Measurements from ENCODE around the gene RAB39B. TPM values are rescaled to one million over a fixed set of nuclear protein-coding genes. Genes with fewer than 3 reads are reported as not detected.
"Not testable (repeated sequence)": the region's sequence is repeated elsewhere in the genome, so short reads cannot be mapped to it uniquely, and the experiment has no call there.

Gene RAB39B, protein sequence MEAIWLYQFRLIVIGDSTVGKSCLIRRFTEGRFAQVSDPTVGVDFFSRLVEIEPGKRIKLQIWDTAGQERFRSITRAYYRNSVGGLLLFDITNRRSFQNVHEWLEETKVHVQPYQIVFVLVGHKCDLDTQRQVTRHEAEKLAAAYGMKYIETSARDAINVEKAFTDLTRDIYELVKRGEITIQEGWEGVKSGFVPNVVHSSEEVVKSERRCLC
- 10 to 100 TPM in 1 of 2 donors, 1 to 10 TPM in 1; 8.3 to 13.4 TPM for total RNA-seq

DNA sequence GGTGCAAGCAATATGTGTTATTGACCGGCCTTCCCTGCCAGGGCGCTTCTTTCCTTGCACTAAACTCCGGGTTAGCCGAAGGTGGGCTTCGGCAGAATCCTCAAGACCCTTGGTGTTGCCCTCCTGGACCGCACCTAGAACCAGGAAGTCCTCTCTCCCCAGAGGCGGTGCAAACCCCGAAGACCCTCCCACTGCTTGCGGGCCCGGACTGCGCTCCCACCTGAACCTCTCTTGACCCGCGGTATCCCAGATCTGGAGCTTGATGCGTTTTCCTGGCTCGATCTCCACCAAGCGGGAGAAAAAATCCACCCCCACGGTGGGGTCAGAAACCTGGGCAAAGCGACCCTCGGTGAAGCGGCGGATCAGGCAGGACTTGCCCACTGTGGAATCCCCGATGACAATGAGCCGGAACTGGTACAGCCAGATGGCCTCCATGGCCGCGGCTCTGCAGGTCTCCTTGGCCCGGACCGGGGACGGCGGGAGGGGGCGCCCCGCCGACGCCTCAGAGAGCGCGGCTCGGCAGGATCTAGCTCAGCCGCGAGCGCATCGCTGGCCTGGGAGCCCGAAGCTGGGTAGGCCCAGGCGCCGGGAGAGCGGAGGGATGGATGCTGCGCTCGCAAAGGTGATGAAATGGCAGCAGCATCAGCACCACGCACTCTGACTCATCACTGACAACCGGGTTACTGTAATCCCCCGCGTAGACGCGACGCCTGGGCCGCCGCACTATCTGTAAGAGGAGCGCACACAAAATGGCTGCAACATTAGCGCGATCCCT, at the start of gene RAB39B:
Gene RAB39B (minus strand): TSS at position 638 of the 775 bp plus-strand sequence. CDS start 203 bp downstream, at position 435.
- peak; percentile 65 to 78 for DNase-seq (ENCODE audit: low spot score in 2 of 2)
- no peaks in the 10 kb centered on the region for H3K9me3 Mint-ChIP-seq
- H3K27ac Mint-ChIP-seq: peak within 1 kb of the TSS; percentile 82 to 90
- H3K36me3 Mint-ChIP-seq: peaks cover 4 to 11% of the 10 kb centered on the region in 2 donors
- ATAC-seq: peak; percentile 97 to 98

DNA sequence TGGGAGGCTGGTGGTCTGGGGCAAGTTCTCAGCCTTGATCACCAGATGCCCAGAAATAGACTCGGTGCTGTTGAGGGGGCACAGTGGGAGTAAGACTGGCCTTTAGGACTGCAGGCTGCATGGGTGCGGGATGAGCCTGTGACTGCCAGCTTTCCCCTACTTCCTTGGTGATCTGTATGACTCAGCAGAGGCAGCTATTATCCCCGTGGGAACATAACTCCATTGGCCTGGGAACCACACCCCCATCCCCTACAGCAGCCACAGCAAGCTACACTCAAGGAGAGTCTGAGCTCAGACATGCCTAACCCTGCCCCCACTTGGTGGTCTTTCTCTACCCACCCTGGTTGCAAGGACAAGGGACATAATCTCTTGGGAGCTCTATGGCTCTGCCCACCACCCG, 49.5 kb upstream of the RAB39B start:
- ATAC-seq: no peak
- Mint-ChIP-seq H3K9me3 (no peaks in the 10 kb centered on the region), H3K36me3 (no peaks in the 10 kb centered on the region)

DNA sequence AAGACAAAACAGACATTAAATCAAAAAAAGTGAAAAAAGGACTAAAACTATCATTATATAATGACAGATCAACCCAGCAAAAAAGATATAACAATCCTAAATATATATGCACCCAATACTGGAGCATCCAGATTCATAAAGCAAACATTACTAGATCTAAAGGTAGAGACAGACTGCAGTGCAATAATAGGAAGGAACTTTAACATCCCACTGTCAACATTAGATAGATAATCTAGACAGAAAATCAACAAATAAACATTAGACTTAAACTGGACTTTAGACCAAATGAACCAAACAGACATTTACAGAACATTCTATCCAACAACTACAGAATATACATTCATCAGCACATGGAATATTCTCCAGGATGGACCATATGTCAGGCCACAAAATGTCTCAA, 29.5 kb upstream of the RAB39B start:
- H3K9me3 Mint-ChIP-seq: no peaks in the 10 kb centered on the region
- no peak for DNase-seq (ENCODE audit: low spot score in 2 of 2)
- H3K36me3 Mint-ChIP-seq: no peaks in the 10 kb centered on the region
- ATAC-seq: no peak
- H3K27ac Mint-ChIP-seq: no peak overlapping the region

More for the DNA sequence above, 49.5 kb upstream of the RAB39B start:
- no peak overlapping the region for H3K27ac Mint-ChIP-seq
- no peak for DNase-seq (ENCODE audit: low spot score in 2 of 2)

DNA sequence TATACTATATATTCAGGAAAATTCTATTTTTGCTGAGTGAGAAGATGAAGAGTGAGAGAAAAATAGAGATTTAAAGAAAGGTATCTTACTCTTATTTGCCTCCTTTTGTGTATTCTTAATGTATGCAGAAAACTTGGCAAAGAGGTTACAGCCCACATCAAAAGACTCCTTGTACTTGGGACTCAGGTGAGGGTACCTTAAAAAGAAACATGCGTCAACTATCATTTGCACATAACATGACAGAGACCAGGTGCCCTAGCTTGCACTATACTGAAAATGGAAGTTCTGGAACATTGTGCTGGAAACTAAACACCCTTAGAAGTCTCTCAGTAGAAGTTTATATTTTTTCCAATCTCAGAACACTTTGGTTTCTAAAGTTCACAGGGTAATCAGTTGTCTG, 15.6 kb upstream of the RAB39B start:
- Mint-ChIP-seq H3K27ac (peak overlapping the region in 1 of 2 donors; percentile 54), H3K9me3 (no peaks in the 10 kb centered on the region), H3K36me3 (no peaks in the 10 kb centered on the region)
- ATAC-seq (peak in 1 of 2 donors; percentile 45), DNase-seq (ENCODE audit: low spot score in 2 of 2) (no peak)

DNA sequence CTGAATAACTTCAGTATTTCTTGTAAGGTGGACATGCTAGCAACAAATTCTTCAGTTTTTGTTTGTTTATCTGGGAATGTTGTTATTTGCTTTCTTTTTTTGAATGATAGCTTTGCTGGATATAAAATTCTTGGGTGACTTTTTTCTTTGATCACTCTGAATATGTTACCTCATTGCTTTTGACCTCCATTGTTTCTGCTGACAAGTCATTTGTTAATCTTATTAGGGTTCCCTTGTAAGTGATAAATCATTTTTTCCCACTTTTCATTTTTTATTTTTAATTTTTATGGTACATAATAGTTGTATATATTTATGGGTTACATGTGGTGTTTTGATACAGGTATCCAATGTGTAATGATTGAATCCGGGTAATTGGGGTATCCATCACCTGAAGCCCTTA, 6.7 kb upstream of the RAB39B start:
- DNase-seq (ENCODE audit: low spot score in 2 of 2): no peak
- Mint-ChIP-seq H3K9me3 (peaks cover 4 to 5% of the 10 kb centered on the region in 2 donors), H3K36me3 (no peaks in the 10 kb centered on the region), H3K27ac (no peak overlapping the region)
- no peak for ATAC-seq

DNA sequence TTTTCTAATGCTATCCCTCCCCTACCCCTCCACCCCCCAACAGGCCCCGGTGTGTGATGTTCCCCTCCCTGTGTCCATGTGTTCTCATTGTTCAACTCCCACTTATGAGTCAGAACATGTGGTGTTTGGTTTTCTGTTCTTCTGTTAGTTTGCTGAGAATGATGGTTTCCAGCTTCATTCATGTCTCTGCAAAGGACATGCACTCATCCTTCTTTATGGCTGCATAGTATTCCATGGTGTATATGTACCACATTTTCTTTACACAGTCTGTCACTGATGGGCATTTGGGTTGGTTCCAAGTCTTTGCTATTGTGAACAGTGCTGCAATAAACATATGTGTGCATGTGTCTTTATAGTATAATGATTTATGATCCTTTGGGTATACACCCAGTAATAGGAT, 3.7 kb upstream of the RAB39B start:
- not testable (repeated sequence) for ATAC-seq; H3K9me3 Mint-ChIP-seq; H3K36me3 Mint-ChIP-seq; H3K27ac Mint-ChIP-seq; DNase-seq (ENCODE audit: low spot score in 2 of 2)

DNA sequence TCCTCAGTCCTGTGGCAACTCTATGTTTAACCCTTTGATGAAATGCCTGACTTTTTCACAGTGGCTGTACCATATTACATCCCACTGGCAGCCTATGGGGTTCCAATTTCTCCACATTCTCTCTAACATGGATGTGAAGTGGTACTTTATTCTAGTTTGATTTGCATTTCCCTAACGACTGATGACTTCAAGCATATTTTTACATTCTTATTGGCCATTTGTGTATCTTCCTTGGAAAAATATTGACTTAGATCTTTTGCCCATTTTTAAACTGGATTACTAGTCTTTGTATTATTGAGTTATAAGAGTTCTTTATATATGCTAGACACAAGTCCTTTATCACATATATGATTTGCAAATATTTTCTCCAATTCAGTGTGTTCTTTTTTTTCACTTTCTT, 2.1 kb upstream of the RAB39B start:
- H3K36me3 Mint-ChIP-seq: no peaks in the 10 kb centered on the region
- ATAC-seq: no peak
- peaks cover 2 to 3% of the 10 kb centered on the region in 2 donors for H3K9me3 Mint-ChIP-seq
- no peak for DNase-seq (ENCODE audit: low spot score in 2 of 2)
- no peak overlapping the region for H3K27ac Mint-ChIP-seq

DNA sequence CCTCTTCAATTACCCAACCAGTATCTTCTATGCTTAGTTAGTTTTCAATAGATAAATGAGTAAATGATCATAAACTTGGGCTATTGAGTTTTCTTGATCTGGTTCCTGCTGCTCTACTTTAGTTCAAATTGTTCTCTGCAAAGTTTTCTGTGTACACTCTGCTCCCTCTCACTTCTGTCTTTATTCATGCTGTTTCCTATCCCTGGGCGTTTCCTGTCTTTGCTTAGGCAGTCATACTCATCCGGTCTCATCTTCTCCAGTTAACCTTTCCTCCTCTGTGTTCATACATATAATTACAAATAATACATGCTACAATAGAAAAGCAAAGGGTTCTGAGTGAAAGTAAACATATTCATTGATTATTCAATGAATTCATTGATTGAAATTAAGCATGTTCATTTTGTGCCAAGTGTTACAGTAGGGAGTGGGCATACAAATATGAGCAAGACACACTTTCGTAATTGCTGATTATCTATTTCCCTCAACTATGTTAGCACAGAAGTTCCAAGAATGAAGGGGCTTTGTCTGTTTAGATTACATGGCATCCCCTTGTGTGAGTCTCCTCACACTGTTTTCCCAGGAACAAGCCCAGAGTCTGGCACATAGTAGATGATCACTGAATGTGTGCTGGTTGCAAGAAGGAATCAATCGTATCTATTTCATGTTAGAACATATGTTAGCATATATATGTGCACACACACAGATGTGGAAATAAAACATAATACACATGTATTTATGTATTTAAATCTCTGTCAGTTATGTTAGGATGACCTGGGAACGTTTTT, 1.1 kb downstream of the RAB39B start:
- H3K9me3 Mint-ChIP-seq: no peaks in the 10 kb centered on the region
- H3K27ac Mint-ChIP-seq: peak overlapping the region; percentile 82 to 90
- peaks cover 4 to 11% of the 10 kb centered on the region in 2 donors for H3K36me3 Mint-ChIP-seq
- DNase-seq (ENCODE audit: low spot score in 2 of 2) (no peak), ATAC-seq (peak; percentile 24 to 44)

DNA sequence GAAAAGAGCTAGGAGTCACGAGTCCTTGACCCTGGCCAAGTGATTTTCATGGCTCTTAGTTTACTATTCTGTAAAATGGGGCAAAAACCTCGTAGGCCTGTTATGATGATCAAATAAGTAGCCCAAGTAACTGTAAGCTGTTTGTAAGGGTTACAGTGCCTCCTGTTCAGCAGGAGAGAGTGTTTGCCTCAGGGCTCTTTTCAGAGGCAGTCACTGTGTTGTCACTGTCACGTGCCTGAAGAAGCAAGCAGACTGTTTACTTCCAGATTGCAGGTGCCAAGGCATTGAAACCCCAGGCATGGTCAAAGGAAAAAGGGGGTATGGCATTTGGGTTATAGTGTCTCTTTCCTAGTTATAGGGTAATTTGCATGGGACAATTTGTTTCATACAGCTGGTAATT, 4.5 kb downstream of the RAB39B start:
- Mint-ChIP-seq H3K36me3 (peaks cover 4 to 11% of the 10 kb centered on the region in 2 donors), H3K27ac (no peak overlapping the region), H3K9me3 (no peaks in the 10 kb centered on the region)
- no peak for DNase-seq (ENCODE audit: low spot score in 2 of 2)
- no peak for ATAC-seq

DNA sequence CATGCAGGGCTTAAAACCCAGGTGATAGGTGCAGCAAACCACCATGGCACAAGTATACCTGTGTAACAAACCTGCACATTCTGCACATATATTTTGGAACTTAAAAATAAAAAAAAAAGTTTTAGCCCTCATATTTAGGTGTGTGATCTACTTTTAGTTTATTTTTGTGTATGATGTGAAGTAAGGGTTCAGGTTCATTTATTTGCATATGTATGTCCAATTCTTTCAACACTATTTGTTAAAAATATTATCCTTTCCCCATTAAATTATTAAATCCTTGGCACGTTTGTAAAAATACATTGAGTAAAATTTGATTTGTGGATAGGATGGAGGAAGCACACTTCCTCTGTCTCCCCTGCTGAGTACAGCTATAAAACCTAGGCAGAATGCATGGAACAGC, 12.9 kb downstream of the RAB39B start:
- H3K36me3 Mint-ChIP-seq: no peaks in the 10 kb centered on the region

DNA sequence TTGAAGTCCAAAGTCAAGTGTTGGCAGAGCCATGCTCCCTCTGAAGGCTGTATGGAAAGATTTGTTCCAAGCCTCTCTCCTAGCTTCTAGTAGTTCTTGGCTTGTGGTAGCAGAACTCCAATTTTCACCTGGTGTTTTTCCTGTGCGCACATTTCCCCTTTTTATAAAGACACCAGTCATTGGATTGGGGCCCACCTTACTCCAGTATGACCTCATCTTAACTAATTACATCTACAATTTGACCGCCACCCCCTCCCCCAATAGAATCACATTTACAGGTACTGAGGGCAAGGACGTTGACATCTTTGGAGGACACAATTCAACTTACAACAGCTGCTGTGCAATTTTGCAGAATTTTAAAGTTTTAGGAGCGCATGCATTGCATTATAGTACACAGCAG, 16.8 kb downstream of the RAB39B start:
- Mint-ChIP-seq H3K36me3 (no peaks in the 10 kb centered on the region), H3K27ac (no peak overlapping the region), H3K9me3 (no peaks in the 10 kb centered on the region)
- DNase-seq (ENCODE audit: low spot score in 2 of 2) (no peak), ATAC-seq (no peak)

More for the DNA sequence above, 12.9 kb downstream of the RAB39B start:
- no peak for ATAC-seq
- H3K27ac Mint-ChIP-seq: no peak overlapping the region
- no peak for DNase-seq (ENCODE audit: low spot score in 2 of 2)
- no peaks in the 10 kb centered on the region for H3K9me3 Mint-ChIP-seq

DNA sequence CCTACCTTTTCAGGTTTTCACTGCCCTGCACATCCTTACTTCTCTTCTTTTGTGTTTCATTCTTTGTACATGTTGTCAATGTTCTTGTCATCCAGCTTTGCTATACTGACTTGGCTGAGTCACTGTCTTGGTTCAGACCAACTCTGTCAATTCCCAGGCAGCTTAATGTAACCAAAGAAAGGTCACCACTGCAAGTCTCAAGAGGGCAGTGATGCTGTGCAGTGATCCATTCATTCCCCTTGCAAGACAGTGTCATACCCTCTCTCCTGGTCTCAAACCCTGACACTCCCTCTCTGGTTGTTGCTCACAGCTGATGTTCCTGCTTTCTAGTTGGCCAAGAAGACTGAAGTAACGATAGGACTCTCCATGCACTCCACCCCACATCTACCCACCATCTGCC, 17.5 kb downstream of the RAB39B start:
- peak overlapping the region in 1 of 2 donors; percentile 26 for H3K27ac Mint-ChIP-seq
- ATAC-seq: peak in 1 of 2 donors; percentile 69

DNA sequence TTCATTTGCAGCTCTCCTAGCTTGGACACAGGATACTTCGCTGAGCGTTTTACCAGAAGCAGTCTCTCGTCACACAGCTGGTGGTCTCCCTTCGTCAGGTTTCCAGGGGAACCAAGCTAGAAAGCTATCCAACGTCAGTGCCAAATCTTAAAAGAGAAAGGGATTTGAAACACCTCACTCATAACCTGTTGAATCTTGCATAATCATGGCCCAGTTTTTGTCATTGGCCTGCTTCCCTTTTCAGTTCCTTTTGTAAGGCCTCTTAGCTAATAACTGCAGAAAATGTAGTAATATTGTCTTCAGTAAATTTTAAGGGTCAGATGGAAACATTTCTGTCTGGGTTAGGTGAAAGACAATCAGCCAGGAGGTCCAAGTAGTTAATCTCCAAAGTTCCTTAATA, 22.0 kb downstream of the RAB39B start:
- no peaks in the 10 kb centered on the region for H3K9me3 Mint-ChIP-seq
- H3K27ac Mint-ChIP-seq: no peak overlapping the region

More for the DNA sequence above, 17.5 kb downstream of the RAB39B start:
- H3K9me3 Mint-ChIP-seq: no peaks in the 10 kb centered on the region
- H3K36me3 Mint-ChIP-seq: no peaks in the 10 kb centered on the region
- no peak for DNase-seq (ENCODE audit: low spot score in 2 of 2)

DNA sequence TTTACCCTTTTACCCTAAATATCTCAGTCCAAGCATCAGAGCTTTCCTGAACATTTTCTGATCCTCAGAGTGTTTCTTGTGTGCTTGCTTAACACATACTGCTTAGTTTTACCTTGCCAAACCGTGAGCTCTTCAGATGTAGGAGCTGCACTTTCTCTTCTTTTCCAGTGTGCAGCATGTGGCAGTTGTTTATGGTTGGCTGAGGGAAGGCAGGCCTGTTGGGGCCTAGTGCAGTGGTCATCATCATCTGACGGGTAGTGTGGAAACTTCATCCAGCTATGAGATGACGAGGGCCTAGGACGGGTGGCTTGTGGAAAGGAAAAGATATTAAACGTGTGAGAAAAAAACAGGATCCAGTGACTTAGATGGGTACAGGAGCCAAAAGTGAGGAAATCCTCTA, 26.6 kb downstream of the RAB39B start:
- H3K36me3 Mint-ChIP-seq: no peaks in the 10 kb centered on the region
- DNase-seq (ENCODE audit: low spot score in 2 of 2) (no peak), ATAC-seq (no peak)
- no peaks in the 10 kb centered on the region for H3K9me3 Mint-ChIP-seq
- no peak overlapping the region for H3K27ac Mint-ChIP-seq

More for the DNA sequence above, 22.0 kb downstream of the RAB39B start:
- ATAC-seq (no peak), DNase-seq (ENCODE audit: low spot score in 2 of 2) (no peak)
- H3K36me3 Mint-ChIP-seq: no peaks in the 10 kb centered on the region

DNA sequence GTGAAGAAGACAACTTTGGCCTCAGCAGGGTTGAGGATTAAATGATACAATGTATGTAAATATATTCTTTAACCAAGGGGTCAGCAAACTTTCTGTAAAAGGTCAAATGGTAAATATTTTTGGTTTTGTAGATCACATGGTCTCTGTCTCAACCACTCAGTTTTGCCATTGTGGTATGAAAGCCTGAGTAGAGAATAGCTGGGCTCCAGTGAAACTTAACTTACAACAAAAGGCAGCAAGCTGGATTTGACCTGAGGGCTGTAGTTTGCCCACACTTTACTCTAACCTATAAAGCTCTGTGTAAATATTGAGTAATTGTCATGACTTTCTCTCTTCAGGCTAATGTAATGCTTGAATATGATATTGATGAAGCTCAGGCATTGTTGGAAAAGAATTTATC, 28.4 kb downstream of the RAB39B start:
- H3K36me3 Mint-ChIP-seq: peaks cover 0 to 4% of the 10 kb centered on the region in 2 donors

DNA sequence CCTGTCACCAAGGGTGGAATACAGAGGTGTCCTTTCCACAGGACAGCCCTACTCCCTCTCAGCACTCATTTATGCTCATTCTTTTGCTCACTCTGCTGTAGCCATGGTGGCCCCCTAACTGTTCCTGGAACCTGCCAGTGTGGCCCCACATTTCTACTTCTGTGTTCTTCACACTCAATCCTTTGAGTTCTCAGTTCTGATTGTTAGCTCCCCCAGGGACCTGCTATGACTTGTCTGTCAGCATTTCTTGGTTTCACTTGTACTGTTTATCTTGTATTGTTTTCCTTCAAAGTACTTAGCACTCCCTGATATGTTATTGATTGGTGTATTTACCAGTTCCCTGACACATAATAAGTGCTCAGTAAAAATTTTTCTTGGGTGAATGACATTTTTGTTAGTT, 33.1 kb downstream of the RAB39B start:
- no peaks in the 10 kb centered on the region for H3K9me3 Mint-ChIP-seq
- DNase-seq (ENCODE audit: low spot score in 2 of 2) (no peak), ATAC-seq (no peak)
- peaks cover 0 to 6% of the 10 kb centered on the region in 2 donors for H3K36me3 Mint-ChIP-seq
- peak overlapping the region; percentile 54 to 92 for H3K27ac Mint-ChIP-seq

More for the DNA sequence above, 28.4 kb downstream of the RAB39B start:
- DNase-seq (ENCODE audit: low spot score in 2 of 2) (no peak), ATAC-seq (no peak)
- no peaks in the 10 kb centered on the region for H3K9me3 Mint-ChIP-seq
- peak overlapping the region in 1 of 2 donors; percentile 60 for H3K27ac Mint-ChIP-seq

DNA sequence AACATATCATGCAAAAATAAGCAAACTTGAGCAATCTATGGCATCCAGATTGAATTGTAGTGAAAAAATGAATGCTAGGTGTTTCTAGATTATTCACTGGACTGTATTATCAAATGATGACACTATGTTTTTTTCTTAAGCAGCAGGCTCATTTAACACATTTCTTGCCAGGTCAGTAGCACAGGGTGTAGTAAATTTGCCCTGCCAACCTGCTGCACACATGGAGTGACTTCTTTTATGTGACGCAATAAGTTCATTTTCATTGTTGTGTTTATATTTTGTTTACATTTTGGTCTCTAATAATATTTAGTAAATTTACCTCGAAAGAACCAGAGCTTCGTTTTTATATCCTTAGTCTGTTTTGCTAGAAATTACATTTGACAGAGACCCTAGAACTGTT, 38.5 kb downstream of the RAB39B start:
- Mint-ChIP-seq H3K27ac (no peak overlapping the region), H3K9me3 (no peaks in the 10 kb centered on the region), H3K36me3 (peaks cover 7 to 18% of the 10 kb centered on the region in 2 donors)
- no peak for DNase-seq (ENCODE audit: low spot score in 2 of 2)
- ATAC-seq: no peak

Data from activated naive CD4-positive, alpha-beta T cell treated with anti-CD3 and anti-CD28 coated beads, Interleukin-2, amount 50 U/mL, for 72 hours (primary cell).